ENCODE data around the gene TBC1D3B.

TBC1D3B gene

DNA sequence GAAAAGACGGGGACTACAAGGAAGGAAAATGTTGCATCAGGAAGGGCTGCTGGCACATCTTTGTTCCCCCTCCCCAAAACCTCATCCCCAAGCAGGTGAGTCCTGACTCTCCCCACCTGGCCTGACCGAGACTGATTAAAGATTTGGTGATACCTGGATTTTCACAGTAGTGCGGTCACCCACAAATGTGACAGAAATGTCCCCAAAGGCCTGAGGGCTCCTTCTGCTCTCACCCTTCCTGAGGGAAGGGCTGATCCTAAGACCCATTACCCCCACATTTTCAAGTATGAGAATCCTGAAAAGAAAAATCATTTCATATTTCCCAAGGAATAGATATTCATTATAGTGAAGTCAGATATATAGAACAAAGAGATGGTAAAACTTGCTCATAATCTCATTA, 28.8 kb downstream of the TBC1D3B start:
- Histone ChIP-seq H3K9ac (ENCODE audit: low read length) (no peak overlapping the region), H3K9me3 (ENCODE audit: control insufficient read depth, low read length) (no peaks in the 10 kb centered on the region), H3K36me3 (ENCODE audit: control insufficient read depth, insufficient read depth, low read length) (no peaks in the 10 kb centered on the region), H3K27me3 (ENCODE audit: control insufficient read depth, insufficient read depth, low read length) (peaks cover 7% of the 10 kb centered on the region), H3K4me1 (ENCODE audit: control insufficient read depth, insufficient read depth, low read length) (no peaks in the 10 kb centered on the region), H3K4me3 (ENCODE audit: low read length) (no peak overlapping the region)

DNA sequence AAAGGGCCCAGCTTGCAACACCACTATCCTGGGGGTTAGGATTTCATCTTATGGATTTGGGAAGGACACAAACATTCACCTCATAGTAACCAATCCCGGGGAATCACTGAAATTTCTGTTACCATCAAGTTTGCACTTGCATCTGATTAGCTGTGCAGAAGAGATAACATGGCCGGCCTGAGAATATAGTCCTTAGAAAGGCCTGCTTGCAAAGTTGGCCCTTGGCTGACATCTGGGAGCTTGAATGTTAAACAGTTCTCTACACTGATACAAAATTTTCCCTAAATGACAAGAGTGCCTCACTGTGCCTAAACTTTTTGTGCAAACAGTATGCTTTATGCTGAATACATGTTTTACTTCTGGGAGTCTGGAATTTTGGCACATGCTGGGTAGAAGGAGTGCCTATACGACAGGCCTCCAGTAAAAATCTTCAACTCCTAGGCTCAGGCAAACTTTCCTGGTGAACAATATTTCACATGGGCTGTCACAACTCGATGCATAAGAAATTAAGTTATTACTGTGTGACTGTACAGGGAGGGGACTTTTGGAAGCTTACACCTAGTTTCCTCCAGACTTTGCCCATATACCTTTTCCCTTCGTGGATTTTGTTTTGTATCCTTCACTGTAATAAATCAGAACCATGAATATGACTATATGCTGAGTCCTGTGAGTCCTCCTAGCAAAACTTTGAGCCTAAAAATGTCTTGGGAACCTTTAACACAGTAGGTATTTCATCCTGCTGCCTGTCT, 31.3 kb downstream of the TBC1D3B start:
- H3K36me3 ChIP-seq (ENCODE audit: control insufficient read depth, insufficient read depth, low read length), result no peaks in the 10 kb centered on the region
- H3K4me3 ChIP-seq (ENCODE audit: low read length), result no peak overlapping the region
- peaks cover 7% of the 10 kb centered on the region for H3K27me3 ChIP-seq (ENCODE audit: control insufficient read depth, insufficient read depth, low read length)
- no peak overlapping the region for H3K9ac ChIP-seq (ENCODE audit: low read length)
- no peaks in the 10 kb centered on the region for H3K4me1 ChIP-seq (ENCODE audit: control insufficient read depth, insufficient read depth, low read length)
- no peaks in the 10 kb centered on the region for H3K9me3 ChIP-seq (ENCODE audit: control insufficient read depth, low read length)

DNA sequence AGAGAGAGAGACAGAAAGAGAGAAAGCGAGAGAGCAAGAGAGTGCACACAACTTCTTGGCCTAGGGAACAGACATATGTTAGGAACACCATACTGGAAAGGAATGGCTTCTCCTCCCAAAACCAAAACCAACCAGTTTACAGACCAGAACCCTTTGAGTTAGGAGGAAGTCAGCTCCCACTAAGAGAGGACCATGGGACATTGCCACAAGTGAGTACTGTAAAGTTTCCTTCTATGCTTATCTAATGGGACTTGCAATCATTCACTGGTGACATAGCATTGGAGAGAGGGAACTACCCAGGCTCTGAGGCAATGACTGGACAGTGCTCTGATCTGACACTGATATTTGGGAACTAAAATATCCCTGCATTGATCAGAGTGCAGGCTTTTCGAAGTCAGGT, 32.4 kb downstream of the TBC1D3B start:
- Histone ChIP-seq H3K4me1 (ENCODE audit: control insufficient read depth, insufficient read depth, low read length) (no peaks in the 10 kb centered on the region), H3K9me3 (ENCODE audit: control insufficient read depth, low read length) (no peaks in the 10 kb centered on the region), H3K36me3 (ENCODE audit: control insufficient read depth, insufficient read depth, low read length) (no peaks in the 10 kb centered on the region), H3K9ac (ENCODE audit: low read length) (no peak overlapping the region), H3K27me3 (ENCODE audit: control insufficient read depth, insufficient read depth, low read length) (peaks cover under 1% of the 10 kb centered on the region), H3K4me3 (ENCODE audit: low read length) (no peak overlapping the region)

DNA sequence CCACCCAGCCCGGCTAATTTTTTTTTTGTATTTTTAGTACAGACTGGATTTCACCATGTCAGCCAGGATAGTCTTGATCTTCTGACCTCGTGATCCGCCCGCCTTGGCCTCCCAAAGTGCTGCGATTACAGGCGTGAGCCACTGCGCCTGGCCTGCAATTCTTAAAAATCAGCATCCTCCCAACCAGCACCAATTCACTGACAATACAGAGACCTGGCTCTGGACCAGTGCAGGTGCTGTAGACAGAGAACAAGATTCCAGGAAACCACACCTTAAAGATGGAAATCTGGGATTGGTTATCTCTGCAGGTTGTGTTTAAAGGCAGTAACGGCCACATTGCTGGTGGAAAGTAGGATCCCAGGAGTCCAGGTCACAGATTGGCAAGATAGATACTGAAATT, 33.6 kb downstream of the TBC1D3B start:
- Histone ChIP-seq H3K4me1 (ENCODE audit: control insufficient read depth, insufficient read depth, low read length) (no peaks in the 10 kb centered on the region), H3K9ac (ENCODE audit: low read length) (no peak overlapping the region), H3K4me3 (ENCODE audit: low read length) (no peak overlapping the region), H3K27me3 (ENCODE audit: control insufficient read depth, insufficient read depth, low read length) (no peaks in the 10 kb centered on the region), H3K36me3 (ENCODE audit: control insufficient read depth, insufficient read depth, low read length) (no peaks in the 10 kb centered on the region), H3K9me3 (ENCODE audit: control insufficient read depth, low read length) (no peaks in the 10 kb centered on the region)

DNA sequence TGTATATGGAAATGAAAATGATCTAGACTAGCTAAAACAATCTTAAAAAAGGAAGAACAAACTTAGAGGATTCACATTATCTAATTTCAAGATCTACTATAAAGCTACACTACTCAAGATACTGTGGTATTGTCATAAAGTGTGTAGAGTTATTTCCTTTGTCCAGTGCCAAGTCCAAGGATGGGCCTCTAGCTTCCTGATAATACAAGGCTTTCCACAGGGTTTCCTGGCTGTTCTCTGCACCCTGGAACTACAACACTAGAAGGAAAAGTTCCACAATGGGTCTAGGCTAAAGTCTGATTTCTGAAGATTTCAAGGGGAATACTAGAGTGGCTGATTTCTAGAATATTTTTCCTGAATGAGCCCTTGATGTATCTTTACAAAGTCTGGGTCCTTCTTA, 34.2 kb downstream of the TBC1D3B start:
- Histone ChIP-seq H3K4me1 (ENCODE audit: control insufficient read depth, insufficient read depth, low read length) (no peaks in the 10 kb centered on the region), H3K9me3 (ENCODE audit: control insufficient read depth, low read length) (no peaks in the 10 kb centered on the region), H3K9ac (ENCODE audit: low read length) (no peak overlapping the region), H3K36me3 (ENCODE audit: control insufficient read depth, insufficient read depth, low read length) (no peaks in the 10 kb centered on the region), H3K4me3 (ENCODE audit: low read length) (no peak overlapping the region), H3K27me3 (ENCODE audit: control insufficient read depth, insufficient read depth, low read length) (no peaks in the 10 kb centered on the region)

DNA sequence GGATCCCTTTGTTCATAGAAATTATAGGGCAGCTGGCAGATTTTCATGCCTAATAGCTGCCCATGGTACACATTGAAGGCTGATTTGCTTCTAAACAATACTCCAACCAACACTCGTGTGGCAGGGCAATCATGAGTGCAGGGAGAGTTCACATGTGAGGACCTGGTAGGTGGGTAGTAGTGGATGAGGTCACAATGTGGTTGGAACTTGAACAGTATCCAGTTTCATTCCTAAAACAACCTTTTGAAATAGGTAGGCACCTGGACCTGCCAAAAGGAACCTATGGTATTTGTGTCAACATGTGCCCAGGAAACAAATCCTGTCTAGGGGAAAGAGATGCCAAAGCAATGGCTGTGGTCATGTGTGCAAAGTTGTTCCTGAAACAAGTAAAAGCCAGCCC, 40.0 kb downstream of the TBC1D3B start:
- no peak overlapping the region for H3K9ac ChIP-seq (ENCODE audit: low read length)
- no peaks in the 10 kb centered on the region for H3K36me3 ChIP-seq (ENCODE audit: control insufficient read depth, insufficient read depth, low read length)
- no peaks in the 10 kb centered on the region for H3K27me3 ChIP-seq (ENCODE audit: control insufficient read depth, insufficient read depth, low read length)
- no peaks in the 10 kb centered on the region for H3K4me1 ChIP-seq (ENCODE audit: control insufficient read depth, insufficient read depth, low read length)
- no peak overlapping the region for H3K4me3 ChIP-seq (ENCODE audit: low read length)
- no peaks in the 10 kb centered on the region for H3K9me3 ChIP-seq (ENCODE audit: control insufficient read depth, low read length)

DNA sequence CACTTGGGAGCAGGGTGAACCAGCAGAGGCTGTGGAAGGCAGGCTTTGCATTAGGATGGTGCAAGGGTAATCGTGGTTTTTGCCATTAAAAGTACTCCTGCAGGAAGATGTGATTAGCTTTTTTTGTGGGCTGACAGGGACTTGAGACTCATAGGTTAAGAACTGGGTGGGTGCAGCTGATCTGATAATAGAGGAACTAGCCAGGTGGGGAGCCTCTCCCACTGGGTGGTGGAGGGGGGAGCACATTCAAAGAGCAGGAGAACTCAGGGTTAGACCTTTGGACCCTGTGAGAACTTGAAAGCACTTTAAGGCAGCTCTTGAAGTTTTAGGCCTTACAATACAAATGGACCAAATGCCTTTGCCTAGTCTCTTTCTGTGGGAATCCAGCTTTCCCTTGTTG, 40.4 kb downstream of the TBC1D3B start:
- Histone ChIP-seq H3K27me3 (ENCODE audit: control insufficient read depth, insufficient read depth, low read length) (no peaks in the 10 kb centered on the region), H3K4me1 (ENCODE audit: control insufficient read depth, insufficient read depth, low read length) (no peaks in the 10 kb centered on the region), H3K9ac (ENCODE audit: low read length) (no peak overlapping the region), H3K4me3 (ENCODE audit: low read length) (no peak overlapping the region), H3K36me3 (ENCODE audit: control insufficient read depth, insufficient read depth, low read length) (no peaks in the 10 kb centered on the region), H3K9me3 (ENCODE audit: control insufficient read depth, low read length) (no peaks in the 10 kb centered on the region)

DNA sequence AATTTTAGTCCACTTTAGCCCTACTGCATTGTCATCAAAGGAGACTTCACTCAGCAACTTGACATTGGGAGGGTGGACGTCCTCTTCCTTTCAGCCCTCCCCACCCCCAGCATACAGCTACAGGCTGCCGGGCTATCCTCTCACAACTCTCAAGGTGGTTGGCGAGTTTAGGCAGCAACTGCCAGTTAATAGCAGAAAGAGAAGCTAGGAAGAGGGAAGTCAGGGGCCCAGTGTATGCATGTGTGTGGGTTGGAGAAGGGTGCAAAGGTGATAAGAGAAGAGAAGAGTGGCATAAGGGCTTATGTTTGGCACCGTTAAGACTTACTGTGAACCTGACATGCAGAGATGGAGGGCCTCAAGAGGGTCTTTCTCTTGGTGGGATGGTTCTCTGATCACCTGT, 41.0 kb downstream of the TBC1D3B start:
- Histone ChIP-seq H3K9me3 (ENCODE audit: control insufficient read depth, low read length) (no peaks in the 10 kb centered on the region), H3K27me3 (ENCODE audit: control insufficient read depth, insufficient read depth, low read length) (no peaks in the 10 kb centered on the region), H3K9ac (ENCODE audit: low read length) (no peak overlapping the region), H3K4me1 (ENCODE audit: control insufficient read depth, insufficient read depth, low read length) (no peaks in the 10 kb centered on the region), H3K4me3 (ENCODE audit: low read length) (no peak overlapping the region), H3K36me3 (ENCODE audit: control insufficient read depth, insufficient read depth, low read length) (no peaks in the 10 kb centered on the region)

DNA sequence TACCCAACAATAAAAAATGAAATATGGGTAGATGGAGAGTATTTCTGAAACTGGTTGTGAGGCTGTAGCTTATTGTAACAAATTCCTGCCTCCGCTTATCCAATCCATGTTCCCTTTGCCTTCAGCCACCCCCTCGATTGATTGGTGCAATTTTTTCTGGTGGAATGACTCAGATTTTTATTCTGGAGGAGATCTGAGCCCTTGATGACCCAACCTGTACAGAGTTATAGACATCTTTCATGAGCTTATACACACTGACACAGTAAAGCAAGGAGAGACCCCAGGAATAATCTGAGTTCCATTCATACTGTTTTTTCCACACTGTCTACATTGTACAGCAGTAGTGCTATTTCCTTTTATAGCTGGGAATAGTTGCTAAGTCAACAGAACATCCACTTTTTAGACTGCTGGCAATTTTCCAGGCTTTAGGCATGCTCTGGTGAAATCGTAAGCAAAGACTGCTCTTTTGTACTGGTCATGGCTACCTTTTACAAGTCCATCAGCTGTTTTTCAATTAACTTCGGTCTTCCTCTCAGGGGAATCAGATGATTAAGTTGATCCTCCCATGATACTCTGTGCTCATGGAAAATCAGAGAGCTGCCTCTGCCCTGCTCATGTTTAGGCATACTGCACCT, 42.7 kb downstream of the TBC1D3B start:
- H3K27me3 ChIP-seq (ENCODE audit: control insufficient read depth, insufficient read depth, low read length), result no peaks in the 10 kb centered on the region
- H3K4me1 ChIP-seq (ENCODE audit: control insufficient read depth, insufficient read depth, low read length), result no peaks in the 10 kb centered on the region
- H3K36me3 ChIP-seq (ENCODE audit: control insufficient read depth, insufficient read depth, low read length), result no peaks in the 10 kb centered on the region

DNA sequence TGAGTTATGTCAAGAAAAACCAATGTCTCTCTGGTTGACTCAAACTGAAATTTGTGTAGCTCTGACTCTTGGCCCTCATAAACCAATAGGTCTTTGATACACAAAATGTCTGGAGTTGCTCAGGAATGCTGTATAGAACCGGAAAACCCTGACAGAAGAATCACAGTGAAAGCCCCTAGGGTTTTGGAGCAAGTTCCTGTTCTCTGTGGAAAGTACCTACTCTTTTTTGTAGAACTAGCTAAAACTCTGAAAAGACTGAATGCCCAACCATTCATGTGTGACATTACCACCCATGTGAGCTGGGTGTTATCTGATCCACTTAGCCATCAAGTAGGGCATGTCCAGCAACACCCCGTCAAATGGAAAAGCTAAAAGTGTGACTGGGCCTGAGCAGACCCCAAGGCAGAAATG, 44.0 kb downstream of the TBC1D3B start:
- H3K27me3 ChIP-seq (ENCODE audit: control insufficient read depth, insufficient read depth, low read length), result no peaks in the 10 kb centered on the region
- no peak overlapping the region for H3K9ac ChIP-seq (ENCODE audit: low read length)
- no peaks in the 10 kb centered on the region for H3K36me3 ChIP-seq (ENCODE audit: control insufficient read depth, insufficient read depth, low read length)
- no peak overlapping the region for H3K4me3 ChIP-seq (ENCODE audit: low read length)
- no peaks in the 10 kb centered on the region for H3K9me3 ChIP-seq (ENCODE audit: control insufficient read depth, low read length)
- no peaks in the 10 kb centered on the region for H3K4me1 ChIP-seq (ENCODE audit: control insufficient read depth, insufficient read depth, low read length)

More for the DNA sequence above, 42.7 kb downstream of the TBC1D3B start:
- Histone ChIP-seq H3K9ac (ENCODE audit: low read length) (no peak overlapping the region), H3K9me3 (ENCODE audit: control insufficient read depth, low read length) (no peaks in the 10 kb centered on the region), H3K4me3 (ENCODE audit: low read length) (no peak overlapping the region)

DNA sequence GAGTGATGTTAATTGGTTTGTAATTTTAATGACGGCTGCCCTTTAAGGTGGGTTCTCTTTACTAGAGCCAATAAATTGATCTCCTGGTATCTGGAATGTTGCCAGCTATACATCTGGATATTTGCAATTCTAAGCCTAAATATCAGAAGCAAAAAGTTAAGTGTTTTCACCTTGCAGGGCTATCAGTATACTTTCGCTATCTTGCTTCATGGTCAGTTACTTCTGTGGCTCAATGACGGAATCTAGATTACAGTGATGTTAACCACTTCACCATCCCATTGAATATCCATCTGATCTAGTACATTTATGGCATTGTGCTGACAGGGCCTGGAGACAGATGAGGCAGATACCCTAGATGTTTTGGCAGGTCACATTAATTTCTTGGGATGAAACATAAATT, 44.5 kb downstream of the TBC1D3B start:
- Histone ChIP-seq H3K36me3 (ENCODE audit: control insufficient read depth, insufficient read depth, low read length) (no peaks in the 10 kb centered on the region), H3K4me3 (ENCODE audit: low read length) (no peak overlapping the region), H3K9ac (ENCODE audit: low read length) (no peak overlapping the region), H3K9me3 (ENCODE audit: control insufficient read depth, low read length) (no peaks in the 10 kb centered on the region), H3K27me3 (ENCODE audit: control insufficient read depth, insufficient read depth, low read length) (no peaks in the 10 kb centered on the region), H3K4me1 (ENCODE audit: control insufficient read depth, insufficient read depth, low read length) (no peaks in the 10 kb centered on the region)

DNA sequence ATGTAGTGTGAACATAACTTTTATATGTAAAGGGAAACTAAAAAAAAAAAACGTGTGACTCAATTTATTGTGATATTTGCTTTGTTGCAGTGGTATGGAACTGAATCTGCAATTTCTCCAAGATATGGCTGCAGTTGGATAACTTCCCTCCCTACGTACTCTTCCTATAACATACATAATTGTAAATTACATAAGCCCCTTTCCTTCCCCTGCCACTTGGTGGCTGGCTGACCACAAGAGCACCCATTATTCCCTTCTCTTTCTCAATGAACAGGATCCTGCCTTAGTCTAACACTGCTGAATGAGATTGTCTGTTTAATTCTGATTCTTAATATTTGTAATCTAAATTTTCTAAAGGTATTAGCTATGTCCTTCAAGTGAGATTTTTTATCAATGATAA, 45.0 kb downstream of the TBC1D3B start:
- H3K4me1 ChIP-seq (ENCODE audit: control insufficient read depth, insufficient read depth, low read length), result no peaks in the 10 kb centered on the region
- no peaks in the 10 kb centered on the region for H3K9me3 ChIP-seq (ENCODE audit: control insufficient read depth, low read length)
- H3K9ac ChIP-seq (ENCODE audit: low read length), result no peak overlapping the region
- H3K27me3 ChIP-seq (ENCODE audit: control insufficient read depth, insufficient read depth, low read length), result no peaks in the 10 kb centered on the region
- H3K36me3 ChIP-seq (ENCODE audit: control insufficient read depth, insufficient read depth, low read length), result no peaks in the 10 kb centered on the region
- no peak overlapping the region for H3K4me3 ChIP-seq (ENCODE audit: low read length)
